ENCODE data around the gene PLA2G1B. TPM values are rescaled to one million over a fixed set of nuclear protein-coding genes. Genes with fewer than 3 reads are reported as not detected.

Gene PLA2G1B
- total and polyA plus RNA-seq, 9 of the 15 experiments (the other 6 are each of a cell fraction or from before 2014, with no cell fraction given) = 1.4 TPM; not detected in 8

DNA sequence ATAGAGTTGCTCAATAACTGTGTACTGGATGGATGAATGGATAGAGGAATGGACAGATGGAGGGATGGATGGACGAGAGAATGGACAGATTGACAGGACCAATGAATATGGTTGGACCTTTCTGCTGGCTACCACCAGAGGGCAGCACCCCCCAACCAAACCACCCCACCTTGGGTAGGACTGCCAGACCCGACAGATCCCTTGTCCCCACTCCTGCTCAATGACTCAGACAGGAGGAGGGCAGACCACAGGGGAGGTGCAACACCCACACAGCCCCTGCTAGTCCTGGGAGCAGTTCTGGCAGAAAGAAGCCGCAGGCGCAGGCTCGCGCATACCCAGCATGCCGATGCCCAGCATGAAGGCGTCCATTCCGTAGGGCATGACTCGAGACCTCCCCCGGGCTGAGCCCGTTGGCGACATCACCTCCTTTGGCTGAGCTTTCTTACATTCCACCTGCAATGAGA lies 29.0 kb upstream of the PLA2G1B start (continued):
- TF ChIP-seq, protein P1, sequence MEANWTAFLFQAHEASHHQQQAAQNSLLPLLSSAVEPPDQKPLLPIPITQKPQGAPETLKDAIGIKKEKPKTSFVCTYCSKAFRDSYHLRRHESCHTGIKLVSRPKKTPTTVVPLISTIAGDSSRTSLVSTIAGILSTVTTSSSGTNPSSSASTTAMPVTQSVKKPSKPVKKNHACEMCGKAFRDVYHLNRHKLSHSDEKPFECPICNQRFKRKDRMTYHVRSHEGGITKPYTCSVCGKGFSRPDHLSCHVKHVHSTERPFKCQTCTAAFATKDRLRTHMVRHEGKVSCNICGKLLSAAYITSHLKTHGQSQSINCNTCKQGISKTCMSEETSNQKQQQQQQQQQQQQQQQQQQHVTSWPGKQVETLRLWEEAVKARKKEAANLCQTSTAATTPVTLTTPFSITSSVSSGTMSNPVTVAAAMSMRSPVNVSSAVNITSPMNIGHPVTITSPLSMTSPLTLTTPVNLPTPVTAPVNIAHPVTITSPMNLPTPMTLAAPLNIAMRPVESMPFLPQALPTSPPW (CRISPR knock-in tag; IDR thresholded peaks at IDR 0.05) = peak; percentile 51; the same call in 1 of the 2 replicates
- no peak for TF ChIP-seq CBFA2T2 (conservative IDR thresholded peaks at IDR 0.05)
- no peak for TF ChIP-seq ZEB2 (IDR thresholded peaks at IDR 0.05)
- peak; percentile 26; the same call in 1 of the 2 replicates for TF ChIP-seq MYNN (IDR thresholded peaks at IDR 0.05)
- TF ChIP-seq MYNN (CRISPR knock-in tag; IDR thresholded peaks at IDR 0.05) = no peak
- TF ChIP-seq, protein P2, sequence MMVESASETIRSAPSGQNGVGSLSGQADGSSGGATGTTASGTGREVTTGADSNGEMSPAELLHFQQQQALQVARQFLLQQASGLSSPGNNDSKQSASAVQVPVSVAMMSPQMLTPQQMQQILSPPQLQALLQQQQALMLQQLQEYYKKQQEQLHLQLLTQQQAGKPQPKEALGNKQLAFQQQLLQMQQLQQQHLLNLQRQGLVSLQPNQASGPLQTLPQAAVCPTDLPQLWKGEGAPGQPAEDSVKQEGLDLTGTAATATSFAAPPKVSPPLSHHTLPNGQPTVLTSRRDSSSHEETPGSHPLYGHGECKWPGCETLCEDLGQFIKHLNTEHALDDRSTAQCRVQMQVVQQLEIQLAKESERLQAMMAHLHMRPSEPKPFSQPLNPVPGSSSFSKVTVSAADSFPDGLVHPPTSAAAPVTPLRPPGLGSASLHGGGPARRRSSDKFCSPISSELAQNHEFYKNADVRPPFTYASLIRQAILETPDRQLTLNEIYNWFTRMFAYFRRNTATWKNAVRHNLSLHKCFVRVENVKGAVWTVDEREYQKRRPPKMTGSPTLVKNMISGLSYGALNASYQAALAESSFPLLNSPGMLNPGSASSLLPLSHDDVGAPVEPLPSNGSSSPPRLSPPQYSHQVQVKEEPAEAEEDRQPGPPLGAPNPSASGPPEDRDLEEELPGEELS (CRISPR knock-in tag; IDR thresholded peaks at IDR 0.05; ENCODE audit: borderline replicate concordance) = no peak
- TF ChIP-seq PHF8 (IDR thresholded peaks at IDR 0.05; ENCODE audit: borderline replicate concordance, low read length) = no peak
- TF ChIP-seq BACH1 (tag; IDR thresholded peaks at IDR 0.05) = no peak
- TF ChIP-seq, protein P3, sequence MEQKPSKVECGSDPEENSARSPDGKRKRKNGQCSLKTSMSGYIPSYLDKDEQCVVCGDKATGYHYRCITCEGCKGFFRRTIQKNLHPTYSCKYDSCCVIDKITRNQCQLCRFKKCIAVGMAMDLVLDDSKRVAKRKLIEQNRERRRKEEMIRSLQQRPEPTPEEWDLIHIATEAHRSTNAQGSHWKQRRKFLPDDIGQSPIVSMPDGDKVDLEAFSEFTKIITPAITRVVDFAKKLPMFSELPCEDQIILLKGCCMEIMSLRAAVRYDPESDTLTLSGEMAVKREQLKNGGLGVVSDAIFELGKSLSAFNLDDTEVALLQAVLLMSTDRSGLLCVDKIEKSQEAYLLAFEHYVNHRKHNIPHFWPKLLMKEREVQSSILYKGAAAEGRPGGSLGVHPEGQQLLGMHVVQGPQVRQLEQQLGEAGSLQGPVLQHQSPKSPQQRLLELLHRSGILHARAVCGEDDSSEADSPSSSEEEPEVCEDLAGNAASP (IDR thresholded peaks at IDR 0.05) = no peak
- TF ChIP-seq STAG1 (CRISPR knock-in tag; IDR thresholded peaks at IDR 0.05; ENCODE audit: borderline replicate concordance) = peak; percentile 86; the same call in 1 of the 2 replicates
- no peak for TF ChIP-seq LARP7 (IDR thresholded peaks at IDR 0.05)
- TF ChIP-seq, protein P4, sequence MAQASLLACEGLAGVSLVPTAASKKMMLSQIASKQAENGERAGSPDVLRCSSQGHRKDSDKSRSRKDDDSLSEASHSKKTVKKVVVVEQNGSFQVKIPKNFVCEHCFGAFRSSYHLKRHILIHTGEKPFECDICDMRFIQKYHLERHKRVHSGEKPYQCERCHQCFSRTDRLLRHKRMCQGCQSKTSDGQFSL (CRISPR knock-in tag; IDR thresholded peaks at IDR 0.05) = peak; percentile 38; the same call in 1 of the 2 replicates
- TF ChIP-seq, protein P4 (tag; IDR thresholded peaks at IDR 0.05) = no peak
- TF ChIP-seq HDAC8 (tag; IDR thresholded peaks at IDR 0.05) = no peak
- TF ChIP-seq, protein P5, sequence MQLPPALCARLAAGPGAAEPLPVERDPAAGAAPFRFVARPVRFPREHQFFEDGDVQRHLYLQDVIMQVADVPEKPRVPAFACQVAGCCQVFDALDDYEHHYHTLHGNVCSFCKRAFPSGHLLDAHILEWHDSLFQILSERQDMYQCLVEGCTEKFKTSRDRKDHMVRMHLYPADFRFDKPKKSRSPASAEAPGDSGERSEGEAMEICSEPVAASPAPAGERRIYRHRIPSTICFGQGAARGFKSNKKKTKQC (CRISPR knock-in tag; IDR thresholded peaks at IDR 0.05) = peak; percentile 83; the same call in 1 of the 2 replicates
- TF ChIP-seq KLF1 (tag; IDR thresholded peaks at IDR 0.05) = no peak
- TF ChIP-seq, protein P6, sequence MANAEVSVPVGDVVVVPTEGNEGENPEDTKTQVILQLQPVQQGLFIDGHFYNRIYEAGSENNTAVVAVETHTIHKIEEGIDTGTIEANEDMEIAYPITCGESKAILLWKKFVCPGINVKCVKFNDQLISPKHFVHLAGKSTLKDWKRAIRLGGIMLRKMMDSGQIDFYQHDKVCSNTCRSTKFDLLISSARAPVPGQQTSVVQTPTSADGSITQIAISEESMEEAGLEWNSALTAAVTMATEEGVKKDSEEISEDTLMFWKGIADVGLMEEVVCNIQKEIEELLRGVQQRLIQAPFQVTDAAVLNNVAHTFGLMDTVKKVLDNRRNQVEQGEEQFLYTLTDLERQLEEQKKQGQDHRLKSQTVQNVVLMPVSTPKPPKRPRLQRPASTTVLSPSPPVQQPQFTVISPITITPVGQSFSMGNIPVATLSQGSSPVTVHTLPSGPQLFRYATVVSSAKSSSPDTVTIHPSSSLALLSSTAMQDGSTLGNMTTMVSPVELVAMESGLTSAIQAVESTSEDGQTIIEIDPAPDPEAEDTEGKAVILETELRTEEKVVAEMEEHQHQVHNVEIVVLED (CRISPR knock-in tag; IDR thresholded peaks at IDR 0.05) = no peak
- TF ChIP-seq MAZ (CRISPR knock-in tag; conservative IDR thresholded peaks at IDR 0.05 in 1 of 2, IDR thresholded peaks at IDR 0.05 in 1 of 2) = peak; percentile 47 to 54; a peak in 2 of 4 replicates
- TF ChIP-seq CREM (IDR thresholded peaks at IDR 0.05; ENCODE audit: low read depth) = 0 out of 2 replicates have a peak, but pooled peaks have one; percentile 53
- TF ChIP-seq BRF1 (IDR thresholded peaks at IDR 0.05; ENCODE audit: borderline replicate concordance, extremely low read depth, insufficient read length) = no peak
- no peak for TF ChIP-seq ZNF695 (CRISPR knock-in tag; IDR thresholded peaks at IDR 0.05)

All from K562 (cell line).